Measurements from ENCODE around the gene ZDHHC7.

Gene ZDHHC7

GRCh38 chr16:85018529-85019236, 7.3 kb upstream of the ZDHHC7 start:
- no peak for DNase-seq (ENCODE audit: low read depth)

GRCh38 chr16:85017633-85018032, 6.3 kb upstream of the ZDHHC7 start:
- no peak for DNase-seq (ENCODE audit: low read depth)

- no peak for DNase-seq (ENCODE audit: low read depth)
Measured at GRCh38 chr16:85017151-85017550, 5.8 kb upstream of the ZDHHC7 start.

- DNase-seq (ENCODE audit: low read depth): no peak
Measured at GRCh38 chr16:85015481-85016187, 4.3 kb upstream of the ZDHHC7 start.

GRCh38 chr16:85014311-85014710, 3.0 kb upstream of the ZDHHC7 start:
- no peak for DNase-seq (ENCODE audit: low read depth)

- no peak for DNase-seq (ENCODE audit: low read depth)
Measured at GRCh38 chr16:85011846-85012284, 530 bp upstream of the ZDHHC7 start.

- DNase-seq (ENCODE audit: low read depth): no peak
Measured at GRCh38 chr16:85010446-85010930, 847 bp downstream of the ZDHHC7 start.

GRCh38 chr16:85008271-85008670, 3.1 kb downstream of the ZDHHC7 start:
- no peak for DNase-seq (ENCODE audit: low read depth)

- no peak for DNase-seq (ENCODE audit: low read depth)
Measured at GRCh38 chr16:85007496-85008214, 3.7 kb downstream of the ZDHHC7 start.

GRCh38 chr16:85006639-85007038, 4.7 kb downstream of the ZDHHC7 start:
- no peak for DNase-seq (ENCODE audit: low read depth)

GRCh38 chr16:85005285-85006069, 5.9 kb downstream of the ZDHHC7 start:
- no peak for DNase-seq (ENCODE audit: low read depth)

GRCh38 chr16:85004587-85005205, 6.6 kb downstream of the ZDHHC7 start:
- no peak for DNase-seq (ENCODE audit: low read depth)

GRCh38 chr16:85003725-85004586, 7.4 kb downstream of the ZDHHC7 start:
- DNase-seq (ENCODE audit: low read depth): no peak

GRCh38 chr16:85003076-85003475, 8.3 kb downstream of the ZDHHC7 start:
- DNase-seq (ENCODE audit: low read depth): no peak

GRCh38 chr16:85002608-85003007, 8.7 kb downstream of the ZDHHC7 start:
- DNase-seq (ENCODE audit: low read depth): no peak

- no peak for DNase-seq (ENCODE audit: low read depth)
Measured at GRCh38 chr16:85002099-85002541, 9.2 kb downstream of the ZDHHC7 start.

GRCh38 chr16:84999857-85000480, 11.4 kb downstream of the ZDHHC7 start:
- no peak for DNase-seq (ENCODE audit: low read depth)

- no peak for DNase-seq (ENCODE audit: low read depth)
Measured at GRCh38 chr16:84999200-84999599, 12.1 kb downstream of the ZDHHC7 start.

GRCh38 chr16:84996365-84996764, 15.0 kb downstream of the ZDHHC7 start:
- DNase-seq (ENCODE audit: low read depth): no peak

GRCh38 chr16:84995663-84996062, 15.7 kb downstream of the ZDHHC7 start:
- DNase-seq (ENCODE audit: low read depth): no peak
